ENCODE results near the gene ACER1. TPM values are rescaled to one million over a fixed set of nuclear protein-coding genes. Genes with fewer than 3 reads are reported as not detected.

The ACER1 gene
- total and polyA plus RNA-seq, 2 of the 13 experiments (the other 11 are each of a cell fraction or from before 2014, with no cell fraction given): not detected

DNA sequence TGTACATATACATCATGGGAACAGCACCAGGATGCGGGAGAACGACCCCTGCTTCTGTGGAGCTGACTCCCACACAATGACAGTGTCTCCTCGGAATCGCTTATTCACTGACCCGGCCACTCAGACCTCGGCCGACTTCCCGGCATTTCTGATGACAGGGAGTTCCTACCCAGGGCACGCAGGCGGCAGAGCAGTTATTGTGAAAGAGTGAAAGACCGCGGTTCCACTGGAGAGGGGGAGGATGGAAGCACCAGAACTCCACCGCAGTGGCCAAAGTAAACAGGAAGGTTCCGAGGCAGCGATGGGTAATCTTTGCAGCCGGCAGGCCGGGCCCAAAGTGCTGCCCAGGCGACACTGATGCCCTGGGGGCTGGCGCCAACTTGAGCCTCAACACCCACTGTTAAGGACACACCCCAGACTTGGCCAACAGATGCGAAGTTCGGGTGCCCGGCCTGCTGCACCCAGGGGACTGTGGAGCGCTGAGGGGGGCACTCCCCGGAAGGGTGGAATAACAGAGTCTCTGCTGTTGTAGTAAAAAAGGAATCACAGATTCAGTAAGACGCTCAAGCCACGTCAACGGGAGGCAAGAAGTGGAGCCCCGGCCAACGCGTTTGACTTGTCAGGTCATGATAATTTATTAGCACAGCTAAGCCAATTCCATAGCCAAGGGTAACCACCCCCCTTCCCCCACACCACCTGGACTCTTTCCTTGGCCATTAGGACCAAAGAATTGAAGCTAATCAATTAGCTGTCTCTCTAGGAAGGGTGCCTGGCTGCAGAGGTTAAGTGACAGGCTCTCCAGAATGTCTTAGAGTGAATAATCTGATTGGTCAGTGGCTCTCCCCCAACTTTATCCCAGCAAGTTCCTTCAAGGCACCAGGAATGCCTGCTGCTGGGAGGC lies 59.5 kb downstream of the ACER1 start:
- H3K79me2 ChIP-seq (ENCODE audit: insufficient read depth, low read length): peaks cover 84% of the 10 kb centered on the region
- peak overlapping the region; percentile 30 for H3K9ac ChIP-seq (ENCODE audit: insufficient read depth, low read depth, low read length)
- H3K27ac ChIP-seq (ENCODE audit: extremely low read length, insufficient read depth, low read length): peak overlapping the region; percentile 57
- intact Hi-C loops (cut with micrococcal nuclease; ENCODE audit: unreplicated experiment): no loop called here
- H2AFZ ChIP-seq (ENCODE audit: low read length): no peak overlapping the region
- ChIA-PET POLR2A (interaction anchor here (1.0 kb wide), 1 partner anchor 151 kb away, joined by 3 read pairs; the partner anchor contains the start of gene KHSRP), CTCF (ENCODE audit: low intra/inter-chr PET ratio, low total read pairs) (no interaction called here)
- H3K4me3 ChIP-seq (replicated peaks in 1 of 3; ENCODE audit: insufficient read depth in 1 of 3, low read depth in 2 of 3, low read length in 3 of 3): peak overlapping the region; percentile 4 to 62 (median 14); a peak in 4 of 6 replicates
- H3K27me3 ChIP-seq (ENCODE audit: control insufficient read depth in 1 of 2, insufficient read depth in 2 of 2, low read length in 2 of 2): no peaks in the 10 kb centered on the region
- 2% methylated on average over 14 of the region's 30 CpGs for WGBS (ENCODE audit: low lambda C conversion rate)
- DNase-seq (ENCODE audit: low spot score) (peak; percentile 89), FAIRE-seq (peak; percentile 83), ATAC-seq (peak; percentile 88)
- H4K20me1 ChIP-seq (ENCODE audit: insufficient read depth, low read length): peaks cover 29% of the 10 kb centered on the region; the same call in 1 of the 2 replicates
- BruUV-seq (replicated peaks): no TSS peak
- no peaks in the 10 kb centered on the region for H3K9me3 ChIP-seq (ENCODE audit: low read length)
- H3K4me2 ChIP-seq (ENCODE audit: low read depth, low read length): peak overlapping the region; percentile 68
- H3K4me1 ChIP-seq (ENCODE audit: insufficient read depth, low read length): peaks cover 66% of the 10 kb centered on the region
- in situ Hi-C loops (cut with HindIII; ENCODE audit: extremely low pct_ligation_motif_present, low pct_unique_long_range_greater_than_20kb): no loop called here
- peaks cover 5 to 25% of the 10 kb centered on the region in 2 experiments for H3K36me3 ChIP-seq (replicated peaks in 1 of 2; ENCODE audit: control insufficient read depth in 1 of 2, insufficient read depth in 2 of 2, low read length in 2 of 2)
- TF ChIP-seq PLRG1 (conservative IDR thresholded peaks at IDR 0.05) (no peak), ZNF143 (CRISPR knock-in tag; IDR thresholded peaks at IDR 0.05) (0 out of 2 replicates have a peak, but pooled peaks have one; percentile 22), TGIF2 (CRISPR knock-in tag; IDR thresholded peaks at IDR 0.05) (peak; percentile 91), XRCC5 (optimal IDR thresholded peaks at IDR 0.05; ENCODE audit: low read length) (peak; percentile 80), CEBPG (CRISPR knock-in tag; IDR thresholded peaks at IDR 0.05) (peak; percentile 93), ZNF263 (CRISPR knock-in tag; IDR thresholded peaks at IDR 0.05) (no peak; the same call in 1 of the 2 replicates), HMGA1 (CRISPR knock-in tag; conservative IDR thresholded peaks at IDR 0.05) (no peak), ZNF589 (CRISPR knock-in tag; conservative IDR thresholded peaks at IDR 0.05) (no peak), SNAPC2 (CRISPR knock-in tag; IDR thresholded peaks at IDR 0.05) (0 out of 2 replicates have a peak, but pooled peaks have one; percentile 48), DMAP1 (CRISPR knock-in tag; IDR thresholded peaks at IDR 0.05) (peak; percentile 62; the same call in 1 of the 2 replicates), GABPB1 (CRISPR knock-in tag; IDR thresholded peaks at IDR 0.05) (peak; percentile 59)
- TF ChIP-seq, protein P1, sequence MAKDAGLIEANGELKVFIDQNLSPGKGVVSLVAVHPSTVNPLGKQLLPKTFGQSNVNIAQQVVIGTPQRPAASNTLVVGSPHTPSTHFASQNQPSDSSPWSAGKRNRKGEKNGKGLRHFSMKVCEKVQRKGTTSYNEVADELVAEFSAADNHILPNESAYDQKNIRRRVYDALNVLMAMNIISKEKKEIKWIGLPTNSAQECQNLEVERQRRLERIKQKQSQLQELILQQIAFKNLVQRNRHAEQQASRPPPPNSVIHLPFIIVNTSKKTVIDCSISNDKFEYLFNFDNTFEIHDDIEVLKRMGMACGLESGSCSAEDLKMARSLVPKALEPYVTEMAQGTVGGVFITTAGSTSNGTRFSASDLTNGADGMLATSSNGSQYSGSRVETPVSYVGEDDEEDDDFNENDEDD (CRISPR knock-in tag; IDR thresholded peaks at IDR 0.05; ENCODE audit: borderline replicate concordance): peak; percentile 79; the same call in 1 of the 2 replicates
- TF ChIP-seq, protein P2, sequence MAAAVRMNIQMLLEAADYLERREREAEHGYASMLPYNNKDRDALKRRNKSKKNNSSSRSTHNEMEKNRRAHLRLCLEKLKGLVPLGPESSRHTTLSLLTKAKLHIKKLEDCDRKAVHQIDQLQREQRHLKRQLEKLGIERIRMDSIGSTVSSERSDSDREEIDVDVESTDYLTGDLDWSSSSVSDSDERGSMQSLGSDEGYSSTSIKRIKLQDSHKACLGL (CRISPR knock-in tag; IDR thresholded peaks at IDR 0.05): peak; percentile 67; the same call in 1 of the 2 replicates
- TF ChIP-seq, protein P3, sequence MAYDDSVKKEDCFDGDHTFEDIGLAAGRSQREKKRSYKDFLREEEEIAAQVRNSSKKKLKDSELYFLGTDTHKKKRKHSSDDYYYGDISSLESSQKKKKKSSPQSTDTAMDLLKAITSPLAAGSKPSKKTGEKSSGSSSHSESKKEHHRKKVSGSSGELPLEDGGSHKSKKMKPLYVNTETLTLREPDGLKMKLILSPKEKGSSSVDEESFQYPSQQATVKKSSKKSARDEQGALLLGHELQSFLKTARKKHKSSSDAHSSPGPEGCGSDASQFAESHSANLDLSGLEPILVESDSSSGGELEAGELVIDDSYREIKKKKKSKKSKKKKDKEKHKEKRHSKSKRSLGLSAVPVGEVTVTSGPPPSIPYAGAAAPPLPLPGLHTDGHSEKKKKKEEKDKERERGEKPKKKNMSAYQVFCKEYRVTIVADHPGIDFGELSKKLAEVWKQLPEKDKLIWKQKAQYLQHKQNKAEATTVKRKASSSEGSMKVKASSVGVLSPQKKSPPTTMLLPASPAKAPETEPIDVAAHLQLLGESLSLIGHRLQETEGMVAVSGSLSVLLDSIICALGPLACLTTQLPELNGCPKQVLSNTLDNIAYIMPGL (CRISPR knock-in tag; IDR thresholded peaks at IDR 0.05; ENCODE audit: borderline replicate concordance in 1 of 2, low read depth in 1 of 2): 0 out of 4 replicates have a peak, but pooled peaks have one; percentile 32 to 34
- TF ChIP-seq, protein P4, sequence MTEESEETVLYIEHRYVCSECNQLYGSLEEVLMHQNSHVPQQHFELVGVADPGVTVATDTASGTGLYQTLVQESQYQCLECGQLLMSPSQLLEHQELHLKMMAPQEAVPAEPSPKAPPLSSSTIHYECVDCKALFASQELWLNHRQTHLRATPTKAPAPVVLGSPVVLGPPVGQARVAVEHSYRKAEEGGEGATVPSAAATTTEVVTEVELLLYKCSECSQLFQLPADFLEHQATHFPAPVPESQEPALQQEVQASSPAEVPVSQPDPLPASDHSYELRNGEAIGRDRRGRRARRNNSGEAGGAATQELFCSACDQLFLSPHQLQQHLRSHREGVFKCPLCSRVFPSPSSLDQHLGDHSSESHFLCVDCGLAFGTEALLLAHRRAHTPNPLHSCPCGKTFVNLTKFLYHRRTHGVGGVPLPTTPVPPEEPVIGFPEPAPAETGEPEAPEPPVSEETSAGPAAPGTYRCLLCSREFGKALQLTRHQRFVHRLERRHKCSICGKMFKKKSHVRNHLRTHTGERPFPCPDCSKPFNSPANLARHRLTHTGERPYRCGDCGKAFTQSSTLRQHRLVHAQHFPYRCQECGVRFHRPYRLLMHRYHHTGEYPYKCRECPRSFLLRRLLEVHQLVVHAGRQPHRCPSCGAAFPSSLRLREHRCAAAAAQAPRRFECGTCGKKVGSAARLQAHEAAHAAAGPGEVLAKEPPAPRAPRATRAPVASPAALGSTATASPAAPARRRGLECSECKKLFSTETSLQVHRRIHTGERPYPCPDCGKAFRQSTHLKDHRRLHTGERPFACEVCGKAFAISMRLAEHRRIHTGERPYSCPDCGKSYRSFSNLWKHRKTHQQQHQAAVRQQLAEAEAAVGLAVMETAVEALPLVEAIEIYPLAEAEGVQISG (CRISPR knock-in tag; IDR thresholded peaks at IDR 0.05): peak; percentile 64
